Stimulated activated CD4-positive, alpha-beta T cell treated with anti-CD3 and anti-CD28 coated beads, Interleukin-15, amount 100 ng/mL, for 1 hour (primary cell): ENCODE data around the gene SMIM30.

Experiments
- DNase-seq, 2 donors: peaks; one replicate each; pipeline ENCODE4 v3.0.0-alpha.2; 2020; ENCODE audit warnings: low read depth in 1 of 2, low spot score in 1 of 2

SMIM30 gene

DNA sequence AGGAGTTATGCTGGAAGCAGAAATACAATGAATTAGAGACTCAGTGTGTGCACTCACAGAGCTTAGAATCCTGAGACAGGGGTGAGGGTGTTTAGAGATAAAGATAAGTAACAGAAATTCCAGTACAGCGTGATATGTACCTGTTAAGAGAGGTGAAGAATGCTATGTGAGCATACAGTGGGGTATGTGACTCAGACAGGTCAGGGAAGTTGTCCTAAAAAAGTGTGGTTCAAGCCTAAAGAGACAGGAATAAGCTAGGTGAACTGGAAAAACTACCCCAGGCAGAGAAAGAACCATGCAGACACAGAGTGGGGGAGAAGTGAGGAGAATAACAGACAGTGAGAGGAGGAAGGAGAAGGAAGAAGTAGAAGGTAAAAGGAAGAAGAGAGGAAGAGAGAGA lies 8.6 kb downstream of the SMIM30 start:
- DNase-seq: no peak

DNA sequence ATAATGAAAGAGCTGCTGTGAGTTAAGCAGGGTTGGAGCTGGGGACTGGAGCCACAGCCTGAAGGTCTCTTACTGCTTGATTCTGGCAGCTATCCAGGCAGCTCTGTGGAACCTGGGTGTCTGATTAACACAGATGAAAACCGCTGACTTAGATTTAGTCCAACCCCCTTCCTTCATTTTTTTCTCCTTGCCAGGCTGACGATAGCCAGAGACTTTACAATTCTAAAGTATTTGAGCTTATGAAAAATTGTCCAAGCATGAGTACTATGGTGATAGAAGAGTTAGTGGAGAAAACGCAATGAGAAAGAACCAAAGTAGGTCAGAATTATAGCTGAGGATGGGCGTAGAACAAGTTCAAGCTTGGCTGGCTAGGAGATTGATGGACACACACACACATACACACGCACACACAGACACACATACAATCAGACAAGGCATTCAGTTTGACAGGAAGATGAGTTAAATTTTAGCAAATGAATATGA lies 18.2 kb downstream of the SMIM30 start:
- no peak for DNase-seq

DNA sequence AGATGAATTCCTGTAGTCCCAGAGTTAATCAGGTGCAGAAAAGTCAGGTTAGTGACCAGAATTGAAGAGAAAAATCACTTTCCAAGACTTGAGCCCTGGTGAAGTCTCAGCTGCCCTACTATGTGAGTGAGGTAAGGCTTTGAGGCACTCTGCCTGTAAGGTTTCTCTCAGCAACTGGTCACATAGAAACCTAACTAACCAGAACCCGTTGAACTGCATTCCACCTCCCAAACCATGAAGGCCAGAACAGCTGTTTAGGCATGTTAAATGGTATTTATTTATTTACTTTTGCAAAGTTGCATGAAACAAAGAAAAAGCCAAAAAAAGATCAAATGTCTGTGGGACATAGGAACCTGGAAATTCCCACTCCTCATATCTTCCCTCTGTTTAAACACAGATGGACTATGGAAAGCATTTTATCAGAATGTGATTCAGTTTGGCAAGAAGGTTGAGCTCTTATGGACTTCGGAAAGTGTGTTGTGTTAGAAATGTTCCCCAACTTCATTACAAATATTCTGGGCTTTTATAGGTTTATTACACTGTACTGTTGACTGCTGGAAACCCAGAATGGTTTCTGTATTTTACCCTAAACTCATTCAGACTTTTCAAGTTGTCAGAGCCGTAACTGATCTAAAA lies 19.0 kb downstream of the SMIM30 start:
- DNase-seq: no peak

DNA sequence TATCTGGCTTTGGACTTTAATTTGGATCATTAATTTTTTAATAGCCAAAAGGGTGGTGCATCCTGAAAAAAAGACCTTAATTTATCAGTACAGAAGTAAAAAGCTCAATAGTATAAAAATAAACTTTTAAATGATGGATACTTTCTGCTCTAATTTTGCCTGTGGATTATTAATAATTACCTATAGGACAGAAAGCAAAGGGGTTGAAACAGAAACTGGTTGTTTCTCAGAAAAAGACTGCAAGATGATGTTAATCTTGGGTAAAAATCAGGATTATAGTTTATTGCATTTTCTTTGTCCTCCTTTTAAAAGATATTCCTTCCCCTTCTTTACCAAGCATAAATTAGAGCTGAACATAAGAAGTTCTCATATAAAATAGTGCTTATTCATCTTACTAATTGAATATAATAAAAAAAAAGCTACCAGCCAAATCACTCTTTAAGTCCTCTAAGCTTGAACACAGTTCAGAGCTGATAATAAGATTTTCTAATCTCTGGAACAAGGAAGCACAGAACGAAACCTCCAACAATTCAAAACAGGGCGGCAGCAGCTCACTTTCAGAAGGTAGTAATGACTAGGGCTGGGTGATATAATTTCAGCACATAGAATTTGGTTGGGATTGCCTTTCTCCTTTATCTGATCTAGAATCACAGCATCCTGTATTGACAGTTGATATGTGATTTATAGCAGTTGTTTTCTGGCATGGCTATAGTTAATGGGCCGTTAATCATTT lies 23.7 kb downstream of the SMIM30 start:
- DNase-seq: no peak

DNA sequence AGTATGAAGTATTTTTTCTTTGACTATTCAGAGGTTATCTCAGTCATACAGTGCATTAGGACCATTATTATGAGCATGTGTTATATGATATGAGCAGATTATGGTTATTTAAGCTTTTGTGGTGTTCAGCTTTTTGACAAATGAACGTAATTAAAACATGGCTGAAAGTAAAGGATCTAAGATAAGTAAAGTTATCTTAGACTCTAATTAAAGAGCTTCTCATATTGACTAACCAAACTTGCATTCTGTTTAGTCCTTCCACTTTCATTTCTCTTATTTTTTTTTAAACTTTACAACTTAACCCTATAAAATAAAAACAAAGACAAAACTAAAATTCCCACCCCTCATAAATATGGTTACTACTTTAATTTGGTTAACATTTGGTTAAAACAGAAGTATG lies 24.8 kb downstream of the SMIM30 start:
- no peak for DNase-seq

DNA sequence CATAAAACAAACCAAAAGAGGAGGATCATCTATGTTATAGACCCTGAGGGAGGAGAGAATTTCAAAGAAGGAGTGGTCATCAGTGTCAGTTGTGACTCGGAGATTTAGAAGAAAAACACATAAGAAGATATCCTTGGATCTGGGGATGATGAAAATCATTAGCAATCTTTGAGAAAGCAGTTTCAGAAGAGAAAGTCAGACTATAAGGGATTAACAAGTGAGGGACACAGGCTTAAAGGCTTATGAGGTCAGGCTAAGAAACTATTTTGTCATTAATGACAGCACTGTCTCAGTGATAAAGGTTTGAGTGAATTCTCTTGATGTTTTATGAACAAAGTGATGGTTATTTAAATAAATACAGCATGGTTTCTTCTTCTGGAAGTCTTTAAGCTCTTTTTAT lies 25.6 kb downstream of the SMIM30 start:
- DNase-seq: no peak

DNA sequence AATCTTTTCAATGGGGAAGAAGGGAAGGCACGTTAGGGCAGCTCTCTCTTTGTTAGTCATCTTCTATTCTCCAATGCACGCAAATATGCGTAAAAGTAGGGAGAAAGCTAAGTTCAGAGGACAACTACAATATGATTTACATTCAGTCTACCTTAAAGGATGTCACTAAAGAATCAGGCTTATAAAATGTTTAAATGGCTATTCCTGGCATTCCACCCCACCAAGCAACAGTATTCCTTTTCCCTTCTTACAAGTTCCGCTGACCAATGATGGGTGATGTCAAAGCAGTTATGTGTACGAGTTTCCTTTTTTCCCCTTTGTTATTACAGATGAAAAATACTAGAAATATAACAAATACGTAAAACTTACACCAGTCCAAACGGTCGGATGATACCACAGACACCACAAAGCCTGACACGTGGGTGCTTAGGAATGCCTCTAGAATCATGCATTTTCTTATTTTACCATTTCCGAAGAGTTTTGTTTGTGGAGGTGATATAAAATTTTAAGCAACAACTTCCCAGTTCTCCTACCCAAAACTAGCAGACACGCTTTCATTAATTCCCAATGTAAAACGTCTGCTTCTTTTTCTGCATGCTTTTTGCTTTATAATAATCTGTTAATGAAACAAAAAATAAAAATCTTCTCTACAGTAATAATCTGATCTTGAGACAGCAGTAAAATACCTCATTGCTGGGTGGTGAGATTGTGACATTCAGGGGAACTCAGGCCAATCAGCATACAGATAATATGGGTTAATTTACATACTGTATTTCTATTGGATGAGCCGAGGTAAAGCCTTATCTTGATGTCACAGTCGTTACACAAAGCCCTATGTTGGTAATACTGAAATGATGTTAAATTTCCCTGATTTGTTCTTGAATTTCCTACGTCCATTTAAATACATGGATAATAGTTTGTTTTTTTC lies 31.0 kb downstream of the SMIM30 start:
- DNase-seq: no peak

DNA sequence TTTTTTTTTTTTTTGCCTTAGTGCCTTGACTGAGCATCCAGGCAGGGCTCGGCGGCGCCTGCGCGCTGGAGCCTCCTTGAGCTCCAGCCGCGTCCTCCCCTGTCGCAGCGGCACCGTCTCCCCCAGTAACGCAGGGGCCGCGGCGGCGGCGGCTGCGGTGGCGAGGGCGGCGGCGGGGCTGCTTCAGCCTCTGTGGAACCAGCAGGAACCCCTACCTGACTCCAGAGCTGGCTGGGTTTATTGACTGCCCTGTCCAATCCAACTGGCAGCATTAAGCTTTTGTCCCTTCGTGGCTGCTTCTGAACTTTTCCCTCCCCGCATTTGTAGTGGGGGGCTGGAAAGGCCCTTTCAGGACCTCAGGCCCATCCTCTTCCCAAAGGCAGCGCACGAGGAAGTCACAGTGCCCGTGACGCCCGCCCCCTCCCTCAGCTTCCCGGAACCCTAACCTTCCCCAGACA lies 31.9 kb downstream of the SMIM30 start, which contains the start of gene GPR85:
GPR85 (minus strand) TSS at position 397 of the 458 bp plus-strand sequence. CDS start 2,106 bp downstream, outside the sequence.
- DNase-seq: no peak

DNA sequence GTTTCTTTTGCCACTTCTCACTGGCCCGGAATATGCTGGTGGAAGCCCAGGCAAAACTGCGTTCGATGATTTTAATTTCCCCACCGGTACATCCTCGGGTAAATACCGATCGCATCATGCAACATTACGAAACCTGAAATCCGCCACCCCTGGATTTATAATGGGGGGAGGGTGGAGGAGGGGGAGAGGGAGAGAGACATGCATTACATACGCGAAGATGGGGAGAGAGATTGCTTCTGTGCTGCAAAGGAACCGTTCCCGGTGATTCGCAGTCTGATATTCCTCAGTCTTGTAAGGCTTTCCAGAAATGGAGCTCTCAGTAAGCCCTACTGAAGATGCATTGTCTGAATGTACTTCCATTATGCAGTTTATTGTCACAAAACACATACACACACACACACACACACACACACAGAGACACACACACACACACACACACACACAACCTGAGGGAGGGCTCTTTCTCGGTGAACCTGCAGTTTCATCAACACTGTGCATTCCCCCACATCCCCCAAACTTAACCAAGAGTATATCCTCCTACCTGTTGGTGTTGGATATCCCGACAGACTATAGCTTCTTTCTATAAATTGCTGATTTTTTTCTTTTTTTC lies 32.5 kb downstream of the SMIM30 start:
- DNase-seq: no peak

DNA sequence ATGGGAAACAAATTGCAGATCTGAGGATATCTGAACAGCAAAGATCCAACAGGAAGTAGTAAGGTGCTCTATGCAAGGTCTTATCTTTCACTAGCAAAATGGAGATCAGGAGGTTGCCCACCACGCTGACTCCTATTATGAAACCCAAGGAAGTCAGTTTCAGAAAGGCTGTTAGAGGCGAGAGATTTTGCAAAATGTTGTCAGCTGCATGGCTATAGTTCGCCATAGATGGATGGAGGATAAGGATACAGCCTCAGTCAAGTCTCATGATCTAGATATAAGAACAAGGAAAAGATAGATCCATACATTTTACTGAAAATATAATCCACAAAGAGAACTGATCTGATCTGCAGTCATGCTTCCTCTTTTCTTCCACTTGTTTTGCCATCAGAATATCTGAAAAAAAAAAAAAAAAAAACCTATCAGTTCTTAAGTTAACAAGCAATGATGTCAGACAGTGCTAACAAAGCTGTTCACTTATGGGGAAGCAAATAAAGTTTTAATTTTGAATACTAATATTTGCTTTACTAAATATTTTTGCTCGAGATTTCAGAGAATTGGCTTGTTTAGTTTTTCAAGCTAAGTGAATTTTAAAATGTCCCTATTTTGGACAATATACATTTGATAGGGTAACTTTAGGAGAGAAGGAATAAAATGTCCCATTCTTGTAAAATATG lies 33.7 kb downstream of the SMIM30 start:
- DNase-seq: no peak

DNA sequence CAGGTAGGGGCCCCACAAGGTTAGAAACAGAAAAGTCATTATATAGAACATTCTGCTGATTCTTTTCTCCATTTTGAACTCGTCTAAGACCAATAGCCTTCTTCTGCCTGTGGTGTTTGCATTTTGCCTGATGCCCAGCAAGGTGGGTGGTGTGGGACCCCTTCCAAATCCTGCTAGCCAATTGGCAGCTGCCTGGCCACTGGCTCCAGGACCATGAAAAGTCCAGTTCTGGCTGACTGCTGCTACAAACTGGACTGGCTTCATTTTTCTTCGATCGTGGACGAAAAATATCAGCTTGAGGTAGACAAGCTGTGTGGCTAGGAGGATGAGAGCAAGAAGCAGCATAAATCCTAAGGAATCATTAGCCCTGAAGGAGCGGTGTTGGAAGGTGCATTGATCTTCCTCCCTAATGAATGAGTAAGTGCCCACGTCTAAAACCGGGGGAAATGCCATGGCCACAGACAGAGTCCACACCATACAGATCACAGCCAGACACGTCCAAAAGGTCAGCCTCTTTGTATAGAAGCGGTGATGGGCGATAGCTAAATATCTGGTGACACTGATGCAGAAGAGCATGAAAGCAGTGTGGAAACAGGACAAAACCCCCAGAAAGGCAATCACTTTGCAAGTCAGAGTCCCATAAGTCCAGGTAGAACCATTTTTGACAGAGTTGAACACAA lies 34.4 kb downstream of the SMIM30 start:
- DNase-seq: no peak

DNA sequence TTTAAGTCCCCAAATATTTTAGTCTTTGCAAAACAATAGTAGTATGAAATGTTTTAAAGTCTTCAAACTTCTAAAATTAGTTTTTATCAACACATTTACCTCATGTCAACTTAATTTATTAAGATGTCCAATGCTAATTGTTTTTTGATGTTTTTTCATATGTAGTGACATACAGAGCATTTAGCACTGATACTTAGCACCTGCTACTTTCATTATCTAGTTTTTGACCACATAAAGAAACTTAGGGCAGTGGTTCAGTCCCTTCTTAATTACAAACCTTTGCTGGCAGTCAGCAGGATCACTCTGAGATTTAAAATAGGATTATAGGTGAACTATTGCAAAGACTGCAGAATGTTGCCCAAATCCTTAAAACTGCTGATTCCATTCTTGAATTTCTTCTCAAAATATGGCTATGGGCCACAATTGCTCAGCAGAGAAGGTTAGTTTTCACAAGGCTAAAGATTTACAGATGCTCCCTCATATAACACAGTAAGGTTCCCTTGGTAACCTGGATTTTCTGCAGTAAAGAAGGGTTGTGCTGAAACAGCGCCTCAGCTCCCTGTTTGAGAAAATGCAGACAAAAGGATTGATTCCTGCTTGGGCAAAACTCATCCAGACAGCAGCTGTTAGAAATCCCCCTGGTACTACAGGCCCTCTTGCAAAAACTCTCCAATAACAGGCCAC lies 35.1 kb downstream of the SMIM30 start:
- DNase-seq: no peak

DNA sequence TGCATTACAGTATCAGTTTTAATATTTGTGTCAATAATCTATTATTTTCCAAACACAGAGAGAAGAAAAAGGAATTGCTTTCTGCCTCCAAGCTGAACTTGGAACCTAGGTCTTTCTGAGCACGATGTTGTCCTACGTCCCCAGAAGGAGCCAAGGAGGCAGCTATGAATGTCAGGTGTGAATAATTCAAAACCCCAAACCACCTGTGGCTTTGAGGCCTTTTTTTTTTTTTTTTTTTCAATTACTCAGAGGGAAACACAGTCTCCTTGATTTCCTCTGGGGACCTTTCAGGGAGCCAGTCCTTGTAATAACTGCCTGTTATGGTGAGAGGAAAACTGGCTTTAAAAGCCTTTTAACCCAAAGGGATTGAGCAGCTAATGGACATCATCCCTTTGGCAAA lies 40.0 kb downstream of the SMIM30 start:
- no peak for DNase-seq

DNA sequence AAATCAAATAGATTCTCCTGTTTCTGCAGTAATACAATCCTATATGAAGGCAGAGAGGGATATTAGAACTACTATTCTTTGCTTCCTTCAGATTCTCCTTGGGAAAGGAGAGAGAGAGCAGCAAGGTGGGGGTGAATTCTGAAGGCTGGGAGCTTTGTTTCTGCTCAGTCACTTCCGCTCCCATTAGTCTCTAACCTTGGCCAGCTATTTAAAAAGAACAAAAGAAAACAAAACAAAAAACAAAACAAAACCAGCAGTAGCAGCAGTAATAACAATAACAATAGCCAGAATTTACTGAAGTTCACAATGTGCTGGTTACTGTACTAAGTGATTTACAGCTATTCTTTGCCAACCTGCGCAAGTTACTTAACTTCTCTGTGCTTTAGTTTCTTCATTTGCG lies 41.7 kb downstream of the SMIM30 start:
- no peak for DNase-seq

DNA sequence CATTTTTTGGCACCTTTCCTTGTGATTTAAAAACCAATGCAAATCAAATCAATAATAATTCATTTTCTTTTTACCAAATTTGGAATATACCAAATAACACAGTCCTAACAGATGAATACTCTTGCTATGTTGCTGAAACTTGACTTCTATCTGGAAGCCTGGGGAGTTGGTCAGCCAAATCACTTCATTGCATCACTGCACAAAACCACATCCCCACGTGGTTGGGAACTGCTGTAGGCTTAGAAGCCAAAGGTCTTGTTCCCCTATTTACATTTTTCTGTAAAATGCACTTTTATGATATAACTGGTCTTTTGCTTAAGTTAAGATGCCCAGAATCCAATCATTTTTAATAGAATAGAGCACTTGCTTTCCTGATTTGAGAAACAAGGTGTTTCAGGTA lies 46.9 kb downstream of the SMIM30 start:
- no peak for DNase-seq
